ENCODE results near the gene ALS2CL. TPM values are rescaled to one million over a fixed set of nuclear protein-coding genes. Genes with fewer than 3 reads are reported as not detected.

ALS2CL gene
- total and polyA plus RNA-seq, 8 donors = 7.8 to 61.1 (median 14.2) TPM

DNA sequence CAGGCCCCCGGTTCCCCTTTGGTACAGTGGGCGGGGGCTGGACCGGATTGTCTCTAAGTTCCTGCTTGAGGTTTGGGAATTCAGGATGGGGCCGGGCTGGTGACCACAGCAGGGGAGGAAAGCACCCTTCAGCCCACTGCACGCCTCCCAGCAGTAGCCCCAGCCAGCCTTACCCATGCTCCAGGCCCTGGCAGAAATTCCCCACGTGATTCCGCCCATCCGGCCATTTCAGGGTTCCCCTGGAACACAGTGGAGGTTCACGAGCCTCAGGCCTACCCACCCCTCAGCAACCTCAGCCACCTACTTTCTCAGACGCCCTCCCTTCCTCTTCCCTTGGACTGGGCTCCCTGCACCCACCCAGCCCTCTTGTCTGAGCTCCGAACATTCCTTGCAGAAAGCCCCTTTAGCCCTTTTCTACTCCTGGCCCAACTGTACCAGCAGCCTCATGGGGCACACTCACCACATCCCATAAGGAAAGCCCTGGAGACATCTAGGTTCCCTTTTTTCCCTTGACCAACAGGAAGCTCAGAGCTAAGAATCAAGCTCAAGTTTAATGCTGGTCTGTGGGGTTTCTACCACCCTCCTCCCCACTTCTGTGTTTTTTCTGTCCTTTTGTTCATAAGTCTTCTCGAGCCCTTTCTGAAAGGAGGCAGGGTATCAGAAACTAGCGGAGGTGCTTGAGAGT, 11.5 kb downstream of the ALS2CL start:
- TF ChIP-seq CTCF (IDR thresholded peaks at IDR 0.05) = no peak
- peaks cover 0 to 7% (median 0%) of the 10 kb centered on the region in 3 donors for H3K36me3 ChIP-seq
- WGBS, 2 donors = 83 to 88% methylated on average over 13 of the region's 13 CpGs
- H3K9me3 ChIP-seq = no peaks in the 10 kb centered on the region
- intact Hi-C loops (cut with DNase I) = no loop called here
- no peak overlapping the region for H3K4me3 ChIP-seq
- ATAC-seq (no peak), FAIRE-seq (no peak), DNase-seq (no peak)
- no peak overlapping the region for H3K27ac ChIP-seq
- H3K4me1 ChIP-seq = no peaks in the 10 kb centered on the region
- H3K27me3 ChIP-seq = no peaks in the 10 kb centered on the region

DNA sequence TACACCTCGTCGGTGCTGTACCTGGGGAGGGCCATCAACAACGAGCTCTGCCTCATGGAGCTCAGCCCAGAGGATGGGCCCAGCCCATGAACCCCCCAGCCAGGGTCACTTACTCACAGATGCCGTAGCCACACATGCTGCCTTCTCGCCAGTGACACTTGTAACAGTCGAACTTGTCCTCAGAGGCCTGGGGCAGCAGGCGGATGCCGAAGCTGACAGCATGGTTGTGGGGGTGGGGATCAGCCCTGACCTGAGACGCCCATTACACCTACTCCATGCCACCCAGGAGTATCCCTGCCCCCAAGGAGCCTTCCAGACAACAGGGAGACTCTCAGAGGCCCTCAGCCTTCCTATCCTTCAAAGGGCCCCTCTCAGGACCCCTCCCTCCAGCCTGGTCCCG, 12.1 kb downstream of the ALS2CL start:
- TF ChIP-seq CTCF (IDR thresholded peaks at IDR 0.05) = no peak

DNA sequence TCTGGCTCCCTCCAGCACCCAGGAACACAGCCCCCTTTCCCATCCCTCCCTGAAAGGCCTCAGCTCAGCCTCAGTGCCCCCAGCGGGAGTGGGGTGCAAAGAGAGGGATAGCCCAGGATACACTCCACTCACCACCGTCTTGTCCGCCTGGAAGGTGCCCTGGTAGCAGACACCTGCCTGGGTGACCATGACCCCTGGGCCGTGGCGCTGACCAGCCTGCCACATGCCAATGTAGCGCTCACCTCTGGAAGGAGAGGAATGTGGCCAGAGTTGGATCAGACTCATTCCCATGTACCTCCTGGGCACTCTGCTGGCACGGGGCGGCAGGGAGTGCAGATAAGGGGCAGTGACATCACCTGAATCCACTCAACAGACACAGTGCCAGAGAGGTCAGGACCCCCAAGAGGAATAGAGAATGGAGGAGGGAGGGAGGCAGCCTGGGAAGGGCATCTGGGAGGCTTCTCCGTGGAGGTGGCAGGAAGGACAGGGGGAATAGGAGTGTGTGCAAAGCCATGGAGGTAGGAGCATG, 13.1 kb downstream of the ALS2CL start:
- ATAC-seq (no peak), FAIRE-seq (no peak), DNase-seq (peak in 1 of 6 donors; percentile 16)
- Histone ChIP-seq H3K27me3 (no peaks in the 10 kb centered on the region), H3K9me3 (no peaks in the 10 kb centered on the region), H3K36me3 (peaks cover 0 to 7% (median 0%) of the 10 kb centered on the region in 3 donors), H3K4me1 (no peaks in the 10 kb centered on the region), H3K4me3 (no peak overlapping the region), H3K27ac (no peak overlapping the region)
- intact Hi-C loops (cut with DNase I) = no loop called here
- WGBS, 2 donors = 76% methylated on average over 8 to 9 of the region's 9 CpGs
- TF ChIP-seq CTCF (IDR thresholded peaks at IDR 0.05) = no peak

More for the DNA sequence above, 12.1 kb downstream of the ALS2CL start:
- intact Hi-C loops (cut with DNase I) = no loop called here
- ATAC-seq = no peak
- 83 to 88% methylated on average over 10 of the region's 10 CpGs for WGBS, 2 donors
- Histone ChIP-seq H3K27ac (no peak overlapping the region), H3K4me3 (no peak overlapping the region), H3K36me3 (peaks cover 0 to 7% (median 0%) of the 10 kb centered on the region in 3 donors), H3K4me1 (no peaks in the 10 kb centered on the region), H3K27me3 (no peaks in the 10 kb centered on the region), H3K9me3 (no peaks in the 10 kb centered on the region)
- no peak for DNase-seq
- no peak for FAIRE-seq

GRCh38 chr3:46679681-46680080, 13.8 kb downstream of the ALS2CL start:
- Histone ChIP-seq H3K9me3 (no peaks in the 10 kb centered on the region), H3K27ac (no peak overlapping the region)
- no peak for ATAC-seq

More at GRCh38 chr3:46679681-46680080, 13.8 kb downstream of the ALS2CL start:
- no peak for TF ChIP-seq CTCF (IDR thresholded peaks at IDR 0.05)
- DNase-seq (no peak), FAIRE-seq (no peak)
- no peak overlapping the region for H3K4me3 ChIP-seq
- intact Hi-C loops (cut with DNase I) = no loop called here
- peaks cover 0 to 7% (median 0%) of the 10 kb centered on the region in 3 donors for H3K36me3 ChIP-seq
- no peaks in the 10 kb centered on the region for H3K27me3 ChIP-seq
- H3K4me1 ChIP-seq = no peaks in the 10 kb centered on the region
- 84 to 85% methylated on average over 5 of the region's 5 CpGs for WGBS, 2 donors

Data from pancreas (tissue), 10 donors.